ENCODE measurements around the gene SNAI3.

GRCh38 chr16:88697116-88697830 is 11.0 kb upstream of the SNAI3 start:
- TF ChIP-seq POLR2A (IDR thresholded peaks at IDR 0.05) (no peak), CTCF (IDR thresholded peaks at IDR 0.05 in 8 of 11, conservative IDR thresholded peaks at IDR 0.05 in 3 of 11) (no peak), POLR2AphosphoS5 (IDR thresholded peaks at IDR 0.05) (no peak)

Data from spleen (tissue), 7 donors.